UCSD-AML1 (cell line): ENCODE data around the gene SMIM41.

ENCODE experiments used
- DNase-seq: peaks from one replicate; lab custom pipeline; 2025; ENCODE audit not compliant: unreplicated experiment; lab: John Stamatoyannopoulos, UW

SMIM41 gene

DNA sequence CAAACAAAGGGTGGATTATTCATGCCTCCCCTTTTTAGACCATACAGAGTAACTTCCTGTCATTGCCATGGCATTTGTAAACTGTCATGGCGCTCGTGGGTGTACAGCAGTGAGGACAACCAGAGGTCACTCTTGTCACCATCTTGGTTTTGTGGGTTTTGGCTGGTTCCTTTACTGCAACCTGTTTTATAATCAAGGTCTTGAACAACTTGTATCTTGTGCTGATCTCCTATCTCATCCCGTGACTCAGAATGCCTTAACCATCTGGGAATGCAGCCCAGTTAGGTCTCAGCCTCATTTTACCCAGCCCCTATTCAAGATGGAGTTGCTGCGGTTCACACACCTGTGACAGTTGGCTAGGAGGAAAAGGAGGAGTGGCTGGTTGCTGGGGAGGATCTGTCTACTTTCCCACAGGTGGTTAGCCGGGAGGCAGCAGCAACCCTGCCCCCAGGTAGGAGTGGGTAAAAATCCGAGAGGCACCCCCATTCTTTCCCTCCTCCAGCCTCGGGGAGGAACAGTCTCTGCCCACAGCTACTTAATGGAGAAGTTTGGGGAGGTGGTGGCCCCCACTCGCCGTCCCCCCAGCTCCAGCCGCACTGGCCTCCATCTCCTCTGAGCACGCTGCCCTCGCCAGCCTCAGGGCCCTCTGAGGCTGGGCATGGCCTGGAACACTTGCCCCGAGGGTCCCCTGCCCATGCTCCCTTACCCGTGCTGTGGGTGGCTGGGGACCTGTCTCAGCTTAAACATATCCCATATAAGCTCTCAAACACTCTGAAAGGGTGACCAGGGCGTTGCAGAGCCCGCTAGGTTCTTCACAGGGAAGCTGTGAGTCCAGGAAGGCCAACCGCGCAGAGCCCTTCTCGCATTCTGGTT lies 41.7 kb downstream of the SMIM41 start:
- DNase-seq = no peak

DNA sequence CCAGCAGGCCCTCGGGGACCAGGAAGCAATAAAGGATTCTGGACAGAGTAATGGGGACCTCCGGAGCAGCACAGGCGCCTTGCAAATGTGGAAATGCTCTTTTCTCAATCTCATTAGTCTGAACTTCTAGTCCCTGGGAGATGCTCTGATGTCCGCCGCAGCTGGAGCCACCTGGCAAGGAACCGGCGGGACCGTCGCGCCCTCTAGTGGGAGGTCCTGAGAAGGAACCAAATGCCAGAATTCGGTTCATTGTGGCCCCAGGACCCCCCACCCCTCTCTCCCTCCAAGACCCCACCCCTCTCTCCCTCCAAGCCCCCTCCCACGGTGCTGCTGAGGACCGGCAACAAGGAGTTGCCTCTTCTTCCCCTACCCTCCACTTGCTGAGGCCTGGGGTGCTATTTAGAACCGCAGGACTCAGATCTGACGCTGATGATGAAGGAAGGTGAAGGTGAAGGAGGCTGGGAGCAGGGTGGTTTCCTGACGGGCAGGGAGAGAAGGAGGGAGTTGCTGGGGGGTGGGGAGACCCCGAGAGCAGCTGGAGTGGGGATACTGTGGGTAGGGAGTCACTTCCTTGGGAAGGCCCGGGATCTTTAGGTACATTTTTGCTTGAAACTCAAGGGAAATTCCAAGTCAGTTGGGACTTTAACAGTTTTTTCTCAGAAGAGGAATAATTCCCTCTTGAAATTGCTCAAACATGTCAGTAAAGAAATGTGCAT lies 42.5 kb downstream of the SMIM41 start:
- peak; percentile 50 for DNase-seq

GRCh38 chr12:52122540-52122871 lies 43.0 kb downstream of the SMIM41 start:
- no peak for DNase-seq

DNA sequence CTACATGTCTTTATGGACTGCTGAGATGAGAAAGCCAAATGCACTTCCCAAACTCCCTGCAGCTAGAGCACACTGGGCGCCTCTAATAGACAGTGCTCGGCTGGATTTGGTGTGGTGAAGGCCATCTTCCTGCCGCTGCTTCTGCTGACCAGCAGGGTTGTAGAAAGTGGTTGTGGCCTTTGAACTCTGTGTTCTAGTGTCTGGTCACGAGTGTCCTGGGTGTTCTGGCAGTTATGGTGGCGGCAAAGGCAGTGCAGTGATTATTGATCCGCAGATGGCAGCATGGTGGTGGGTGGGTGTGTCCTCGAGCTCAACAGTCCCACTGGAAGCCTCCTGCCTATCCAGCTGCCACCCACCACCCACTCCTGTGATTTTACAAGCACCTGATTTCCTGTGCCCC lies 43.4 kb downstream of the SMIM41 start:
- DNase-seq = no peak

- no peak for DNase-seq
These were observed 44.1 kb downstream of the SMIM41 start for GRCh38 chr12:52123487-52124186.

- no peak for DNase-seq
These were observed 46.0 kb downstream of the SMIM41 start for GRCh38 chr12:52125476-52125900.

GRCh38 chr12:52126050-52126604 lies 46.6 kb downstream of the SMIM41 start:
- DNase-seq = no peak

- no peak for DNase-seq
These were observed 47.4 kb downstream of the SMIM41 start for GRCh38 chr12:52126605-52127578.

DNA sequence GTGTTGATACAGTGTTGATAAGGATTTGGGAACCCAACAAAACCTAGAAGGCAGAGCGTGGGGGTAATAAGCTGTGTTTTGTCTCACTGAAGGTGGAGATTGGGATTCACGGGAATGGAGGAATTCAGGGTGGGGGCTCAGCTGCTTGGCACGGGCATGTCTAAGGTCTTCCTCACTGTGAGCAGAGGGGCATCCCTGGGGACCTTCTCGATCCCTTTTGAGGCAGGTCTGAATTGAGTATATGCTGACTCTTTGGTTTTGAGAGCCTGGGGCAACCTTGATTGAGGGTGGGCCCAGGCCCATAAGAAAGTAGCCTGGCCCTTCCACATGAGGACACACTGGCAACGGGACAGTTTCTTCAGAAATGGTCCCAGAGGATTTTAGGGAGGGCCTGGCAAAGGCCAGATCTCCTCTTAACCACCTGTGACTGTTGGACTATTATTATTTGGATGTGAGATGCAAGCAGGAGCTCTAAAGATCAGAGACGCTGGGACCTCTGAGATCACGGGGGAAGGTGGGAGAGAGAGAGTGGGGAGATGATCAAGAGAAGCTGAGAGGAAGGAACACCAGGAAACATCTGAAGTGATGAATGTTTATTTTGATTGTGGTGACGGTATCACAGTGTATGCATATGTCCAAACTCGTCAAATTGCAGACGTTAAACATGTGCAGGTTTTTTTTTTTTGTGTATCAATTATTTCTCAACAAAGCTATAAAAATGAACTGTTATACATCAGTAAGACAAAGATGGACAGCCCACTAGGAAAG lies 48.4 kb downstream of the SMIM41 start:
- DNase-seq = no peak

- DNase-seq = no peak
These were observed 51.2 kb downstream of the SMIM41 start for GRCh38 chr12:52130711-52131110.

GRCh38 chr12:52132754-52133161 lies 53.3 kb downstream of the SMIM41 start:
- DNase-seq = no peak

GRCh38 chr12:52137746-52138145 lies 58.2 kb downstream of the SMIM41 start:
- DNase-seq = no peak

- no peak for DNase-seq
These were observed 59.6 kb downstream of the SMIM41 start for GRCh38 chr12:52139147-52139546.

DNA sequence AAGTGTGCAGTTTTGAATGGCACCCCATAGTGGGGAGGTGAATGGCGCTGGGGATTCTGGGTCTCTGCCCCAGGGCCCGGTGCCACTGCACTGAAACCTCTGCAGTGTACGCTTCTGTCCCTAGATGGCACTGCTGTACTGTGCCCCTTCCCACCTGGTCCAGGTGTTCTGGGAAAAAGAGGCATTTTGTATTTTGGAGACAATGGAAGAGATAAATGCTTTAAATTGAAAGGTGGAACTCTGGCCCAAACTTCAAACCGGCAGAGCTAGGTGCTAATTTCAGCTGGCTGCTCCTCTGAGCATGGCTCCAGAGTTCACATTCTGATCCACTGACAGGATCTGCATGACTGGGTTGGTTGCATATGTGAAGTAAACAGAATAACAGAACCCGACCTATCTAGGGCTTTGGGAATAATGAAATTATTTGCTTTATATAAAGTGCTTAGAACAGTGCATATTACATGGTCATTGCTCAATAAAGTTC lies 60.1 kb downstream of the SMIM41 start:
- no peak for DNase-seq

DNA sequence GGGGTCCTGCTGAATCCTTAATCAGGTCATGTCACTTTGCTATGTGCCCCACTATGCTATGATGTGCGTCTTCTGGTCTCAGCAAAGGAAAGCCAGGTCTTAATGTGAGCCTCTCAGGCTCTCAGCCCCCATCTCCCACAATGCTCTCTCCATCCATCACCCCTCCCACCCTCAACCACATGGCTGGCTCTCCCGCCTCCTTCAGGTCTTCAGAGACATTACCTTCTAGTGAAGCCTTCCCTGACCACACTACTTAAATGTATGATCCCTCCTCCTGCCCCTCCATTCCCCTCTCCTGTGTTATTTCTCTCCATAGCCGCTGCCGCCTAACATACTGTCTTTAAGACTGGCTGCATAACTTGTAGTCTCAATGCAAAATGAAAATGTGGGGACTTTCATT lies 61.8 kb downstream of the SMIM41 start:
- DNase-seq = no peak

DNA sequence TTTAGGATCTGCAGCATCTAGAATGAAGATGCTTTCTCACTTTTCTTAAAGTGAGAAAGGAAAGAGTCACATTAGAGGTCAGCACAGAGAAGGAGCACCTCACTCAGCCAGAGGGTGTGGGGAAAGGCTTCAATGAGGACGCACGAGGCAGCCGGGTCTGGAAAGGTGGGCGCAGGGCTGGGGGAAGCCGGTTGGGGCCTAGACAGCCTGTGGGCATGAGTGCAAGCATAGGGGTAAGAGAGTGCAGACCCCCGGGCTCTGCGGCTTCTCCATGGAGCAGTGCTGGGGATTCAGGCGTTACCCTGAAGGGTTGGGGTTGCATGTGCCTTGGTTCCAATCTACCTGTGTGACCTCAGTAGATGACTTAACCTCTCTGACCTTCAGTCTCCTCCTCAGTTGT lies 62.4 kb downstream of the SMIM41 start:
- DNase-seq = no peak

- no peak for DNase-seq
These were observed 62.9 kb downstream of the SMIM41 start for GRCh38 chr12:52142431-52142830.

GRCh38 chr12:52144512-52145227 lies 65.2 kb downstream of the SMIM41 start:
- DNase-seq = no peak
